ENCODE results near the gene MTMR3. TPM values are rescaled to one million over a fixed set of nuclear protein-coding genes. Genes with fewer than 3 reads are reported as not detected.
"Not testable (repeated sequence)": the region's sequence is repeated elsewhere in the genome, so short reads cannot be mapped to it uniquely, and the experiment has no call there.

MTMR3 gene
- total RNA-seq, 2 donors from 2014 or later: 37.8 to 40.7 TPM

DNA sequence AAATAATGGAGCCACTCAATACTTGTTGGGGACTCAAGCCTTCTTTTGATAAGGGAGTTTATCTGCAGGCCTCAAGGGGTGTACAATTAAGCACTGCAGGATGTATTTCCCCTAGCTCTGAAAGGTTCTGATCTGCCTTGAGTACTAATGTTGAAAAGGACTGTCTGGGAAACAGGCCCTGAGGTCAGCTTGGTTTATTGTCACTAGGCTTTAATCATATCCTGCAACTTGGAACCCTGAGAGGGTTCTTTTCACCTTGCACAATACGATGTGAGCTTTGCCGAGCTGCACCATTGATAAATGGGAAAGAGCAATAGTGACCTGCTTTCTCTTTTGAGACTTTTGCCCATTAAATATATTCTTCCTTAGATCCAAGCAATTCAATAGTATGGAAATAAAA lies 165.7 kb downstream of the MTMR3 start:
- DNase-seq (no peak), ATAC-seq (replicated peaks in 1 of 2) (no peak)
- Mint-ChIP-seq H3K36me3 (ENCODE audit: insufficient read depth in 2 of 2) (no peaks in the 10 kb centered on the region), H3K4me3 (no peak overlapping the region), H3K27ac (no peak overlapping the region), H3K4me1 (ENCODE audit: low read depth) (peaks cover 11% of the 10 kb centered on the region), H3K9me3 (no peaks in the 10 kb centered on the region), H3K27me3 (ENCODE audit: low read depth) (no peaks in the 10 kb centered on the region)

DNA sequence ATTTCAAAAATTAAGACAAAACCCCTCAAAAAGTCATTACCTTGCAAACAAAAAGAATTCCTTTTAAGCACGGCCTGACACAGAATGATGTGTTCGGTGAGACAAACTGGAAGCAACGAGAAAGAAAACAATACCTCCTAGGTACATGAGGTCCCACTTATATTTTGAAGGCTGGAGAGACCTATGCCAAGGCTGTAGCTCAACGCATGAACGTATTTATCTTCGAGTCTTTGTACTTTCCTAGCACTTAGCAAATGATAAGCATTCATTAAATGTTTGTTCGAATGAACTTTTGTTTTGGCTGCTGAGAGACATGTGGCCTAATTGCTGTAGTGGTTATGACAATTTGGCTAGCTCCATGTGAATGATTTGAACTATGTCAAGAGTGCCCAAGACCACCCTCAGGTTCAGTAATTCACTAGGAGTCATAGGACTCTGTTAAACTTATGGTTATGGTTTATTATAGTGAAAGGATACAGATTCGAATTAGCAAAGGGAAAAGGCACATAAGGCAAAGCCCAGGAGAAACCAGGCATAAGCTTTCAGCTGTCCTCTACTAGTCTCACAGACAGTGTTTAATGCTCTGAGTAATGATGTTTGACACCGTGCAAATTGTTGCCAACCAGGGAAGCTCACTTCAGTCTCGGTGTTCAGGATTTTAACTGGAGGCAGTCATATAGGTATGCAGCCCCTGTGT lies 171.2 kb downstream of the MTMR3 start:
- Mint-ChIP-seq H3K4me1 (ENCODE audit: low read depth) (no peaks in the 10 kb centered on the region), H3K36me3 (ENCODE audit: insufficient read depth in 2 of 2) (peaks cover 0 to 6% of the 10 kb centered on the region in 2 donors), H3K27me3 (ENCODE audit: low read depth) (no peaks in the 10 kb centered on the region), H3K27ac (no peak overlapping the region), H3K9me3 (peaks cover 2 to 5% of the 10 kb centered on the region in 2 donors), H3K4me3 (no peak overlapping the region)
- no peak for DNase-seq
- no peak for ATAC-seq (replicated peaks in 1 of 2)

DNA sequence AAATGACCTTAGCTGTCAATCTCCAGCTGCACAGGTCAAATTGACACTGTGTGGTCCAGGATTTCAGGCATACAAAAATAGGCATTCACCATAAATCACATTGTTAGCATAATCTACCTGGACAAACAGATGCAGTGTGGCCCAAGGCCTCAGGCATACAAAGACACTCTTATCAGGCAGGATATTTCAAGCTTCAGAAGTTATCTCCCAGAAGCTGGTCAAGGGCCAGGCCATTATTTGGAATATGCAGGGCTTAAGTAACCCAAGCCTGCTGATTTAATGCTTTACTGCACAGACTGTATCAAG lies 171.7 kb downstream of the MTMR3 start:
- Mint-ChIP-seq H3K4me1 (ENCODE audit: low read depth) (no peaks in the 10 kb centered on the region), H3K9me3 (peaks cover 2 to 5% of the 10 kb centered on the region in 2 donors), H3K27me3 (ENCODE audit: low read depth) (no peaks in the 10 kb centered on the region), H3K27ac (no peak overlapping the region), H3K36me3 (ENCODE audit: insufficient read depth in 2 of 2) (peaks cover 0 to 6% of the 10 kb centered on the region in 2 donors), H3K4me3 (no peak overlapping the region)
- ATAC-seq (replicated peaks in 1 of 2) (no peak), DNase-seq (no peak)

- Mint-ChIP-seq H3K36me3 (ENCODE audit: insufficient read depth in 2 of 2) (peaks cover 0 to 6% of the 10 kb centered on the region in 2 donors), H3K27me3 (ENCODE audit: low read depth) (no peaks in the 10 kb centered on the region)
Measured at GRCh38 chr22:30056015-30056414, 173.0 kb downstream of the MTMR3 start.

GRCh38 chr22:30057375-30057774 lies 174.4 kb downstream of the MTMR3 start:
- H3K36me3 Mint-ChIP-seq (ENCODE audit: insufficient read depth in 2 of 2): peaks cover 1 to 10% of the 10 kb centered on the region in 2 donors
- ATAC-seq (replicated peaks in 1 of 2): no peak
- no peak for DNase-seq
- peaks cover 5 to 6% of the 10 kb centered on the region in 2 donors for H3K9me3 Mint-ChIP-seq
- no peaks in the 10 kb centered on the region for H3K4me1 Mint-ChIP-seq (ENCODE audit: low read depth)
- no peak overlapping the region for H3K27ac Mint-ChIP-seq
- peaks cover 6% of the 10 kb centered on the region for H3K27me3 Mint-ChIP-seq (ENCODE audit: low read depth)
- H3K4me3 Mint-ChIP-seq: no peak overlapping the region

More at GRCh38 chr22:30056015-30056414, 173.0 kb downstream of the MTMR3 start:
- Mint-ChIP-seq H3K27ac (no peak overlapping the region), H3K9me3 (peaks cover 2 to 5% of the 10 kb centered on the region in 2 donors), H3K4me1 (ENCODE audit: low read depth) (no peaks in the 10 kb centered on the region), H3K4me3 (no peak overlapping the region)
- DNase-seq (no peak), ATAC-seq (replicated peaks in 1 of 2) (no peak)

DNA sequence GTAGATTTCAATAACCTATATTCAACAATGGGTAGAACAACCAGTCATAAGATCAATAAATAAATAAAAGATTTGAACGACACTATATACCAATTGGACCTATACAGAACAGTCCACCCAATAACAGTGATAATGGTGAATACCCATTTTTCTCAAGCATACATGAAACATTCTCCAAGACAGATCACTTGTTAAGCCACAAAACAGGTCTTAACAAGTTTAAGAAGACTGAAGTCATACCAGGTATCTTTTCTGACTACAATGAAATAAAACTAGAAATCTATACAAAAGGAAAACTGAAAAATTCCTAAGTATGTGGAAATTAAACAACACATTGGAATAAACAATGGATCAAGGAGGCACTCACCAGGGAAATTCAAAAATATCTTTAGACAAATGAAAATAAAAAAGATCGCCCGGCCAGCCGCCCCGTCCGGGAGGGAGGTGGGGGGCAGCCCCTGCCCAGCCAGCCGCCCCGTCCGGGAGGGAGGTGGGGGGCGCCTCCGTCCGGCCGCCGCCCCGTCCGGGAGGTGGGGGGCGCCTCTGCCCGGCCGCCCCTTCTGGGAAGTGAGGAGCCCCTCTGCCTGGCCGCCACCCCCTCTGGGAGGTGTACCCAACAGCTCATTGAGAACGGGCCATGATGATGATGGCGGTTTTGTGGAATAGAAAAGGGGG lies 176.5 kb downstream of the MTMR3 start:
- not testable (repeated sequence) for H3K27ac Mint-ChIP-seq; H3K36me3 Mint-ChIP-seq (ENCODE audit: insufficient read depth in 2 of 2); ATAC-seq (replicated peaks in 1 of 2); DNase-seq; H3K4me1 Mint-ChIP-seq (ENCODE audit: low read depth); H3K4me3 Mint-ChIP-seq
- H3K9me3 Mint-ChIP-seq: peaks cover 9 to 13% of the 10 kb centered on the region in 2 donors
- peaks cover 13% of the 10 kb centered on the region for H3K27me3 Mint-ChIP-seq (ENCODE audit: low read depth)

GRCh38 chr22:30061094-30061493 lies 178.1 kb downstream of the MTMR3 start:
- peaks cover 9 to 13% of the 10 kb centered on the region in 2 donors for H3K9me3 Mint-ChIP-seq
- not testable (repeated sequence) for DNase-seq; H3K36me3 Mint-ChIP-seq (ENCODE audit: insufficient read depth in 2 of 2); H3K27ac Mint-ChIP-seq; H3K4me1 Mint-ChIP-seq (ENCODE audit: low read depth); ATAC-seq (replicated peaks in 1 of 2); H3K4me3 Mint-ChIP-seq
- peaks cover 13% of the 10 kb centered on the region for H3K27me3 Mint-ChIP-seq (ENCODE audit: low read depth)

DNA sequence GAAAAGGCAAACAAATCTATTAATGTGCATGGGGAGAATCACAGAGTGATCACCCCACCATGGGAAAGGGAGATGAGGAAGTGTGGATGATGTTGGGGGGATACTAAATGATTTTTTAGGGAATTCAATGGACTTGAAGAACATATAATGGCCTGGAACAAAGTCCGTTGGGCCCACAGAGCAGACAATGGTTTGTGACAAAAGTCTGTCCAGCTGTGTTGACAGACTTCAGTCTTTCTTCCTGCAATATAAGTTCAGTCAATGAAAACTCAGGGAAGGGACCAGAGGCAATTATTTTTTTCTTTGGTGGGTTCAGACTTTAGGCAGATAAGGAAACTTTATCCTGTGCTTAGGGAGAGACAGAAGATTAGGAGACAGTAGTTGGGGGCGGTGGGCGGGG lies 179.3 kb downstream of the MTMR3 start:
- H3K9me3 Mint-ChIP-seq: peaks cover 7 to 11% of the 10 kb centered on the region in 2 donors
- H3K27me3 Mint-ChIP-seq (ENCODE audit: low read depth): peaks cover 13% of the 10 kb centered on the region
- no peak overlapping the region for H3K27ac Mint-ChIP-seq
- DNase-seq (no peak), ATAC-seq (replicated peaks in 1 of 2) (no peak)
- H3K36me3 Mint-ChIP-seq (ENCODE audit: insufficient read depth in 2 of 2): peaks cover 5 to 7% of the 10 kb centered on the region in 2 donors
- no peaks in the 10 kb centered on the region for H3K4me1 Mint-ChIP-seq (ENCODE audit: low read depth)
- H3K4me3 Mint-ChIP-seq: no peak overlapping the region

DNA sequence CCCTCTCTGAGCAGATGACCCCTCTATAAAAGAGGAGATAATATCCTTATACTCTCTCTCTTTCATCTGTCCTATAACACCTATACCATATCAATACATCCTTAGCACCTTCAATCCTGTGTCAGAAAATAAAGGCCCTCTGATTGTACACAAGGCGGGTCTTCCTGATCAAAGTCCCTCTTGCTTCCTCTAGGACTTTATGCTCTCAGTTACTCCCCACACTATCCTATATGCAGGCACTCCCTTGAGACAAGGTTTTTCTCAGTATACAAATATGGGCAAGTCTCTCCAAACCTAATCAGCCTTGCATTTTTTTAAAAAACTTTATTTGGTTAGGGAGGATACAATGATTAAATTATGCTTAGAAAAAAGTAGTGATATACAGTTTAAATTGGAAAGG lies 180.0 kb downstream of the MTMR3 start:
- DNase-seq (no peak), ATAC-seq (replicated peaks in 1 of 2) (no peak)
- Mint-ChIP-seq H3K27ac (no peak overlapping the region), H3K36me3 (ENCODE audit: insufficient read depth in 2 of 2) (peaks cover 4 to 7% of the 10 kb centered on the region in 2 donors), H3K4me3 (no peak overlapping the region), H3K9me3 (peaks cover 7 to 11% of the 10 kb centered on the region in 2 donors), H3K4me1 (ENCODE audit: low read depth) (no peaks in the 10 kb centered on the region), H3K27me3 (ENCODE audit: low read depth) (peaks cover 13% of the 10 kb centered on the region)

DNA sequence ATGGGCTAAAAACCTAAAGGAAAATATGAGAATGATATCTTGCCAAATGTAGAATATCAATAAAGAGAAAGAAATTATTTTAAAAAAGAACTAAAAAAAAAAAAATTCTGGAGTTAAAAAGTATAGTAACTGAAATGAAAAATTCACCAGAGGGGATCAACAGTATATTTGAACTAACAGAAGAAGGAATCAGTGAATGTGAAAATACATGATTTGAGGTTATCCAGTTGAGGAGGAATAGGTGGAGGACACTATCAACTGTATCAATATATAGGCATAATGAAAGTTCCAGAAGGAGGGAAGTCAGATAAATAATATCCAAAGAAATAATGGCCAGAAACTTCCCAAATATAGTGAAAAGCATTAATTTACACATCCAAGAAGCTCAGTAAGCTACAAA lies 181.2 kb downstream of the MTMR3 start:
- H3K36me3 Mint-ChIP-seq (ENCODE audit: insufficient read depth in 2 of 2): peaks cover 4 to 7% of the 10 kb centered on the region in 2 donors
- H3K4me3 Mint-ChIP-seq: no peak overlapping the region
- ATAC-seq (replicated peaks in 1 of 2): no peak
- H3K27ac Mint-ChIP-seq: no peak overlapping the region
- DNase-seq: no peak
- H3K4me1 Mint-ChIP-seq (ENCODE audit: low read depth): no peaks in the 10 kb centered on the region
- H3K9me3 Mint-ChIP-seq: peaks cover 7 to 8% of the 10 kb centered on the region in 2 donors
- H3K27me3 Mint-ChIP-seq (ENCODE audit: low read depth): peaks cover 13% of the 10 kb centered on the region

GRCh38 chr22:30073743-30074142 lies 190.8 kb downstream of the MTMR3 start:
- Mint-ChIP-seq H3K4me3 (no peak overlapping the region), H3K27me3 (ENCODE audit: low read depth) (peaks cover 17% of the 10 kb centered on the region), H3K4me1 (ENCODE audit: low read depth) (peaks cover 11% of the 10 kb centered on the region), H3K27ac (no peak overlapping the region), H3K36me3 (ENCODE audit: insufficient read depth in 2 of 2) (no peaks in the 10 kb centered on the region), H3K9me3 (no peaks in the 10 kb centered on the region)
- no peak for ATAC-seq (replicated peaks in 1 of 2)
- no peak for DNase-seq

DNA sequence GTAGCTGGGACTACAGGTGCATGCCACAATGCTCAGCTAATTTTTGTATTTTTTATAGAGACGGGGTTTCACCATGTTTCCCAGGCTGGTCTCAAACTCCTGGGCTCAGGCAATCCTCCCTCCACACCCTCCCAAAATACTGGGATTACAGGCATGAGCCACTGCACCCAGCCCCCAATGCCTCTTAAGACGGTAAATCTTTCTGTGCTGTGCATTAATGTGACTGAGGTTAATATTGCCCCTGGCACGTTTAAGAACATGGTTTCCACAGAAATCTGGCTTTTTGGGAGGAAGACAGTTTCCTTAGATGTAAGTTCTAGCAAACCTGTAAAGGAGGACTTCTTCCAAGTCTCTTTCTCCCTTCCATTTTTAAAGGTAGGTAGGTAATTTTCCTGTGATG lies 191.2 kb downstream of the MTMR3 start:
- H3K4me1 Mint-ChIP-seq (ENCODE audit: low read depth): peaks cover 15% of the 10 kb centered on the region
- ATAC-seq (replicated peaks in 1 of 2) (no peak), DNase-seq (no peak)
- no peaks in the 10 kb centered on the region for H3K9me3 Mint-ChIP-seq
- no peak overlapping the region for H3K4me3 Mint-ChIP-seq
- no peak overlapping the region for H3K27ac Mint-ChIP-seq
- peaks cover 17% of the 10 kb centered on the region for H3K27me3 Mint-ChIP-seq (ENCODE audit: low read depth)
- no peaks in the 10 kb centered on the region for H3K36me3 Mint-ChIP-seq (ENCODE audit: insufficient read depth in 2 of 2)

- Mint-ChIP-seq H3K4me1 (ENCODE audit: low read depth) (peaks cover 20% of the 10 kb centered on the region), H3K27me3 (ENCODE audit: low read depth) (peaks cover 17% of the 10 kb centered on the region), H3K9me3 (no peaks in the 10 kb centered on the region), H3K36me3 (ENCODE audit: insufficient read depth in 2 of 2) (no peaks in the 10 kb centered on the region), H3K27ac (no peak overlapping the region), H3K4me3 (no peak overlapping the region)
- no peak for ATAC-seq (replicated peaks in 1 of 2)
- no peak for DNase-seq
Measured at GRCh38 chr22:30074994-30075393, 192.0 kb downstream of the MTMR3 start.
